Measurements from ENCODE around the gene C10orf143.

C10orf143 gene

GRCh38 chr10:130017631-130018022 lies 93.0 kb downstream of the C10orf143 start:
- no peak for DNase-seq (ENCODE audit: low read depth in 2 of 2)
- no peak overlapping the region for H3K4me3 ChIP-seq (replicated peaks in 1 of 2; ENCODE audit: low read depth in 2 of 2, low read length in 2 of 2)

GRCh38 chr10:130016993-130017630 lies 93.5 kb downstream of the C10orf143 start:
- DNase-seq (ENCODE audit: low read depth in 2 of 2): no peak
- TF ChIP-seq CTCF (IDR thresholded peaks at IDR 0.05; ENCODE audit: low read depth, low read length): no peak
- H3K4me3 ChIP-seq (replicated peaks in 1 of 2; ENCODE audit: low read depth in 2 of 2, low read length in 2 of 2): no peak overlapping the region

More at GRCh38 chr10:130017631-130018022, 93.0 kb downstream of the C10orf143 start:
- no peak for TF ChIP-seq CTCF (IDR thresholded peaks at IDR 0.05; ENCODE audit: low read depth, low read length)

DNA sequence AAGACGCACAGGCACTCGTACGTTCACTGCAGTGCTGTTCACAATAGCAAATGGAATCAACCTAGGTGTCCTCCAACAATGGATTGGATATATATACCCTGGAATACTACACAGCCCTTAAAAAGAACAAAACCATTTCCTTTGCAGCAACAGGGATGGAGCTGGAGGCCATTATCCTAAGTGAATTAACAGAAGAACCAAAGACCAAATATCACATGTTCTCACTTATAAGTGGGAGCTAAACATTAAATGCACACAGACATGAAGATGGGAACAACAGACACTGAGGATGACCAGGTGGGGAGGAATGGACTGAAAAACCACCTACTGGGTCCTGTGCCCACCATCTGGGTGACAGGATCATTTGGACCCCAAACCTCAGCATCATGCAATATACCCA lies 94.5 kb downstream of the C10orf143 start:
- no peak for TF ChIP-seq CTCF (IDR thresholded peaks at IDR 0.05; ENCODE audit: low read depth, low read length)
- H3K4me3 ChIP-seq (replicated peaks in 1 of 2; ENCODE audit: low read depth in 2 of 2, low read length in 2 of 2): no peak overlapping the region

GRCh38 chr10:130015075-130015695 lies 95.4 kb downstream of the C10orf143 start:
- no peak for TF ChIP-seq CTCF (IDR thresholded peaks at IDR 0.05; ENCODE audit: low read depth, low read length)
- DNase-seq (ENCODE audit: low read depth in 2 of 2): no peak
- no peak overlapping the region for H3K4me3 ChIP-seq (replicated peaks in 1 of 2; ENCODE audit: low read depth in 2 of 2, low read length in 2 of 2)

More for the DNA sequence above, 94.5 kb downstream of the C10orf143 start:
- no peak for DNase-seq (ENCODE audit: low read depth in 2 of 2)

DNA sequence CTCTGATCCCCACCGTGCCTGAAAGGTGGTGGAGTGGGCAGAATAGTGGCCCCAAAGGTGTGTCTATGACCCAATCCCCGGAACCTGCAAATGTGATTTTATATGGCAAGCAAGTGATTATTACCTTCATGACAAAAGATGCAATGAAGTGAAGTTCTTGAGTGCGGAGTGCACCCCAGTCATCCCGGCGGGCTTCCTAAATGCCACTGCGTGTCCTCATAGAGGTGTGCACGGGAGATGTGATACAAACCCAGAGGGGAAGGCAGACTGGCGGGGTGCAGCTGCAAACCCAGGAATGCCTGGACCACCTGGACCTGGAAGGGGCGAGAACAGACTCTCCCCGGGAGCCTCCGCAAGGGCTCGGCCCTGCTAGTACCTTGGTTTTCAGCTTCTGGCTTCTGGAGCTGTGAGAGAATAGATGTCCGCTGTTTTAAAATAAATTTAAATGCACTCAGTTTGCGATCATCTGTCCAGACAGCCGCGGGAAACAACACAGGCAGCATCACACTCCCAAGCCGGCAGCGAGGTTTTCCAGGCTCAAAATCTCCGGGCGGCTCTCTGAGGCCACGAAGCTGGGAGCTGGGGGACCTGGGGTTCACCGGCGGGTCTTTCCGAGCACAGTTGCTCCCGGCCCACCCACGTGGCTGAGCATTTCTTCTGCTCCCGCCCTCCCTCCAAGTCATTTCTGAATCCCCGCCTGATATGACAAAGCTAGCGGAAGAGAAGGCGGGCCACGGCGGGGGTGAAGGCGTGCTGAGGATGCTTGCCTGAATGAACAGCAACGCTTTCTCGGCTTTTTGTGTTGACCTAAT lies 96.2 kb downstream of the C10orf143 start:
- no peak for TF ChIP-seq CTCF (IDR thresholded peaks at IDR 0.05; ENCODE audit: low read depth, low read length)
- no peak for DNase-seq (ENCODE audit: low read depth in 2 of 2)
- H3K4me3 ChIP-seq (replicated peaks in 1 of 2; ENCODE audit: low read depth in 2 of 2, low read length in 2 of 2): no peak overlapping the region
